Myometrial cell (primary cell): ENCODE data around the gene QRFP. TPM values are rescaled to one million over a fixed set of nuclear protein-coding genes. Genes with fewer than 3 reads are reported as not detected.

Experiments used
- total RNA-seq: library from RNA; depleted of rRNA; stranded (reverse); fragments of >200 nt; gene quantifications from 2 replicates; pipeline ENCODE4 v1.2.3, GENCODE V29; 2015

Gene QRFP
- not detected in 2 replicates for total RNA-seq

GRCh38 chr9:130896233-130897014 lies at the start of gene QRFP:
QRFP (minus strand) TSS chr9:130896812; CDS start chr9:130893838, 2,974 bp downstream.

GRCh38 chr9:130938652-130939404 lies 42.2 kb upstream of the QRFP start, which contains the start of gene FIBCD1:
FIBCD1 (minus strand) TSS chr9:130939247; CDS start chr9:130938607, 640 bp downstream.

Other genes with a start within 250 kb of the QRFP start
- not detected in 2 replicates for gene PRDM12, start 232.2 kb downstream of the QRFP start, total RNA-seq
- 21.4 and 26.8 TPM in 2 replicates for gene EXOSC2, start 203.0 kb downstream of the QRFP start, total RNA-seq
- gene ABL1, start 61.6 kb downstream of the QRFP start, total RNA-seq, result 38.3 and 41.5 TPM in 2 replicates
- 0.29 and 2.8 TPM in 2 replicates for gene FIBCD1, start 42.4 kb upstream of the QRFP start, total RNA-seq
- gene LAMC3, start 112.4 kb upstream of the QRFP start, total RNA-seq, result 0.35 TPM in 1 of 2 replicates, not detected in the other
- not detected in 2 replicates for gene AIF1L, start 199.7 kb upstream of the QRFP start, total RNA-seq
- 16.7 and 28.2 TPM in 2 replicates for gene NUP214, start 228.8 kb upstream of the QRFP start, total RNA-seq